Measurements from ENCODE around the gene XKRX.

GRCh38 chrX:100926453-100926852 is 2.3 kb downstream of the XKRX start:
- TF ChIP-seq POLR2A (IDR thresholded peaks at IDR 0.05; ENCODE audit: low read depth, low read length), result no peak
- no peak for TF ChIP-seq POLR2AphosphoS5 (IDR thresholded peaks at IDR 0.05; ENCODE audit: low read depth, low read length)

Measured in GM12892 (cell line).